ENCODE measurements around the gene PALLD. TPM values are rescaled to one million over a fixed set of nuclear protein-coding genes. Genes with fewer than 3 reads are reported as not detected.

Gene PALLD
- total RNA-seq, 1 donor from 2014 or later, result 204 TPM

GRCh38 chr4:168866635-168867034 is 369.8 kb downstream of the PALLD start:
- Histone ChIP-seq H3K27me3 (no peaks in the 10 kb centered on the region), H3K4me3 (no peak overlapping the region), H3K27ac (peak overlapping the region; percentile 79 to 91), H3K9me3 (no peaks in the 10 kb centered on the region), H3K36me3 (peaks cover 0 to 14% of the 10 kb centered on the region in 2 donors), H3K4me1 (peaks cover 0 to 80% of the 10 kb centered on the region in 2 donors)
- DNase-seq (ENCODE audit: low spot score in 2 of 2), result no peak
- intact Hi-C loops (cut with DNase I), result no loop called here
- TF ChIP-seq CTCF (IDR thresholded peaks at IDR 0.05), result no peak

DNA sequence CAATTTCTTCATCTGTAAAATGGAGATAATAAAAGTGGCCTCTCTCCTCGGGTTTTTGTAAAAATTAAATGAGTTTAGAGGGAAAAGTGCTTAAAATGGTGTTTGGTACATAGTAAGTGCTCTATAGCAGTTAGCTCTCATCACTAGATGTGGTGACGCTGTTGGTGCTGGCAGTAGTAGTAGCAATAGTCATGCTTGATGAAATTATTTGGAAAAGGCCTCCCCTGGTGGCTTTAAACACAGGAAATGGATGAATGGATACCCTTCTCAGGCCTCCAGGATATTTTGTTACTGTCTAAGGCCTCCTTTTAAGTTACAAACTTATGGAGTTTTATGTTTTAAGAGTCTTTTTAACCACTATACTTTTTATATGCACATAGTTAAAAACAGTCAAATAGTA is 370.3 kb downstream of the PALLD start:
- DNase-seq (ENCODE audit: low spot score in 2 of 2), result no peak
- intact Hi-C loops (cut with DNase I), result no loop called here
- peaks cover 0 to 17% of the 10 kb centered on the region in 2 donors for H3K36me3 ChIP-seq
- TF ChIP-seq CTCF (IDR thresholded peaks at IDR 0.05), result peak in 1 of 3 experiments; percentile 25
- no peaks in the 10 kb centered on the region for H3K27me3 ChIP-seq
- peak overlapping the region; percentile 79 to 91 for H3K27ac ChIP-seq
- H3K4me3 ChIP-seq, result no peak overlapping the region
- peaks cover 0 to 78% of the 10 kb centered on the region in 2 donors for H3K4me1 ChIP-seq
- no peaks in the 10 kb centered on the region for H3K9me3 ChIP-seq

GRCh38 chr4:168868044-168868781 is 371.4 kb downstream of the PALLD start:
- Histone ChIP-seq H3K4me1 (peaks cover 0 to 80% of the 10 kb centered on the region in 2 donors), H3K4me3 (peak overlapping the region in 1 of 2 donors; percentile 11), H3K27ac (peak overlapping the region; percentile 79 to 91)

DNA sequence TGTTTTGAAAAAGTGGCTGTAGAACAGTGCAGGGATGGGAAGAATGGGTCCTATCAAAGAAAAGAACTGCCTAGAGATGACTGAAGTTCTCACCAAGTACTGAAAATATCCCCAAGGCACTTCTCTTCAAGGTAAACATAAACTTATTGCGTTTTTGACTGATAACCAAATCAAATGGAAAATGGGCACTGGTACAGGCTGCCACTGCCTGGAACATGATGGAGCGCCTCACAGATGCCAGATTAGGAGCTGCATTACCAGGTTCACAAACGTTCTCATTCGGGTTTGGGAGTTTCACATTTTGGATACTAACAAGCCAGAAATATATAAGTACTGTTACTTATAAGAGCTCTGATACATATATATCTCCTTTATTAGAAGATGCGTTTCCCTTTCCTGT is 371.9 kb downstream of the PALLD start:
- TF ChIP-seq CTCF (IDR thresholded peaks at IDR 0.05), result peak in 1 of 3 experiments; percentile 23
- no peak for DNase-seq (ENCODE audit: low spot score in 2 of 2)
- Histone ChIP-seq H3K27ac (peak overlapping the region; percentile 79 to 91), H3K4me3 (peak overlapping the region in 1 of 2 donors; percentile 11), H3K9me3 (no peaks in the 10 kb centered on the region), H3K36me3 (peaks cover 0 to 10% of the 10 kb centered on the region in 2 donors), H3K27me3 (no peaks in the 10 kb centered on the region), H3K4me1 (peaks cover 0 to 83% of the 10 kb centered on the region in 2 donors)
- intact Hi-C loops (cut with DNase I), result no loop called here

More at GRCh38 chr4:168868044-168868781, 371.4 kb downstream of the PALLD start:
- TF ChIP-seq CTCF (IDR thresholded peaks at IDR 0.05), result no peak
- DNase-seq (ENCODE audit: low spot score in 2 of 2), result no peak
- Histone ChIP-seq H3K9me3 (no peaks in the 10 kb centered on the region), H3K36me3 (peaks cover 0 to 15% of the 10 kb centered on the region in 2 donors), H3K27me3 (no peaks in the 10 kb centered on the region)
- intact Hi-C loops (cut with DNase I), result no loop called here

GRCh38 chr4:168870004-168870403 is 373.2 kb downstream of the PALLD start:
- Histone ChIP-seq H3K27ac (peak overlapping the region; percentile 79 to 91), H3K27me3 (no peaks in the 10 kb centered on the region), H3K36me3 (peaks cover 0 to 5% of the 10 kb centered on the region in 2 donors), H3K9me3 (no peaks in the 10 kb centered on the region), H3K4me1 (peaks cover 0 to 81% of the 10 kb centered on the region in 2 donors), H3K4me3 (no peak overlapping the region)
- DNase-seq (ENCODE audit: low spot score in 2 of 2), result no peak
- intact Hi-C loops (cut with DNase I), result no loop called here
- TF ChIP-seq CTCF (IDR thresholded peaks at IDR 0.05), result no peak
